Lower lobe of right lung (tissue), 2 donors: Measurements from ENCODE around the gene ABI3BP. TPM values are rescaled to one million over a fixed set of nuclear protein-coding genes. Genes with fewer than 3 reads are reported as not detected.

Source experiments
- ATAC-seq, 2 donors: fragments of 200-7000 bp; cut with Tn5 transposase; one replicate each; pipeline ENCODE4 v1.9.1; 2020 to 2022; ENCODE audit warnings: mild to moderate bottlenecking in 2 of 2, moderate library complexity in 2 of 2
- DNase-seq: peaks from one replicate; pipeline ENCODE4 v3.0.0-alpha.2; 2020
- H3K27ac ChIP-seq: fragments of 200-600 bp; one replicate; pipeline ENCODE4 v1.8.0; 2022
- H3K27me3 ChIP-seq: fragments of 200-600 bp; one replicate; pipeline ENCODE4 v1.8.0; 2022; ENCODE audit warnings: low read depth
- H3K36me3 ChIP-seq: fragments of 200-600 bp; one replicate; pipeline ENCODE4 v1.8.0; 2022; ENCODE audit warnings: mild to moderate bottlenecking
- H3K4me1 ChIP-seq: fragments of 200-600 bp; one replicate; pipeline ENCODE4 v1.8.0; 2022
- H3K4me3 ChIP-seq: fragments of 200-600 bp; one replicate; pipeline ENCODE4 v1.8.0; 2022; ENCODE audit warnings: mild to moderate bottlenecking
- H3K9me3 ChIP-seq: fragments of 200-600 bp; one replicate; pipeline ENCODE4 v1.8.0; 2022
- intact Hi-C: fragments of 100-400 bp; cut with DNase I; formaldehyde crosslinking; loops from one replicate; pipeline ENCODE4 v1.11.0; 2022
- total RNA-seq: library from RNA; stranded (reverse); fragmentation: NEBNext Ultra II Directional; extraction: Animal tissue kit (Norgen Biotek cat#: 25700); gene quantifications from one replicate; pipeline ENCODE4 v1.2.1, GENCODE V29; 2021
- TF ChIP-seq, protein P1 (sequence below): fragments of 200-600 bp; IDR thresholded peaks from one replicate; pipeline ENCODE4 v1.8.0; 2022; ENCODE audit warnings: antibody characterized with exemption, mild to moderate bottlenecking
- donor health status: DM: no; HTN: yes; CAD: no; lungs with severe emphysema.

The ABI3BP gene
- total RNA-seq, 1 donor from 2014 or later, result 108 TPM

DNA sequence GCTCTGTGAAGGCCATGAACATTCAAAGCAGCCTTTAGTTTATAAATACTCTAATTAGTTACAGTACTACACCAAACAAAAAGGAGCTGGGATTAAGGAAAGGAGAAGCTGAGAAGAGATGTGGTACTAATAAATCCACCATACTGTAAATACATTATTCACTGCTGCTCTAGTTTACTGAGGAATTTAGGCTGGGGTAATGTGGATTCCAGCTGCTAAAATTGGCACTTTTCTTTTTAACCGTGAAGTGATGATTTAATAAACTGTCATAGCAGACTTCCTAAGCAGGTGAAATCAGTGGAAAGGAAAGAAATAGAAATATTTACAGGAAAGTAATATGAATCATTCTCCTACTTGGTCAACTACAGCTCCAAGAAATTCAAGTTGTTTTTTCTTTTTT lies 195.2 kb downstream of the ABI3BP start:
- Histone ChIP-seq H3K27ac (no peak overlapping the region), H3K27me3 (no peaks in the 10 kb centered on the region), H3K36me3 (no peaks in the 10 kb centered on the region), H3K4me1 (no peaks in the 10 kb centered on the region), H3K4me3 (no peak overlapping the region), H3K9me3 (no peaks in the 10 kb centered on the region)
- intact Hi-C loops, result no loop called here
- TF ChIP-seq, protein P1, sequence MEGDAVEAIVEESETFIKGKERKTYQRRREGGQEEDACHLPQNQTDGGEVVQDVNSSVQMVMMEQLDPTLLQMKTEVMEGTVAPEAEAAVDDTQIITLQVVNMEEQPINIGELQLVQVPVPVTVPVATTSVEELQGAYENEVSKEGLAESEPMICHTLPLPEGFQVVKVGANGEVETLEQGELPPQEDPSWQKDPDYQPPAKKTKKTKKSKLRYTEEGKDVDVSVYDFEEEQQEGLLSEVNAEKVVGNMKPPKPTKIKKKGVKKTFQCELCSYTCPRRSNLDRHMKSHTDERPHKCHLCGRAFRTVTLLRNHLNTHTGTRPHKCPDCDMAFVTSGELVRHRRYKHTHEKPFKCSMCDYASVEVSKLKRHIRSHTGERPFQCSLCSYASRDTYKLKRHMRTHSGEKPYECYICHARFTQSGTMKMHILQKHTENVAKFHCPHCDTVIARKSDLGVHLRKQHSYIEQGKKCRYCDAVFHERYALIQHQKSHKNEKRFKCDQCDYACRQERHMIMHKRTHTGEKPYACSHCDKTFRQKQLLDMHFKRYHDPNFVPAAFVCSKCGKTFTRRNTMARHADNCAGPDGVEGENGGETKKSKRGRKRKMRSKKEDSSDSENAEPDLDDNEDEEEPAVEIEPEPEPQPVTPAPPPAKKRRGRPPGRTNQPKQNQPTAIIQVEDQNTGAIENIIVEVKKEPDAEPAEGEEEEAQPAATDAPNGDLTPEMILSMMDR, result no peak
- ATAC-seq, result no peak
- DNase-seq, result no peak

DNA sequence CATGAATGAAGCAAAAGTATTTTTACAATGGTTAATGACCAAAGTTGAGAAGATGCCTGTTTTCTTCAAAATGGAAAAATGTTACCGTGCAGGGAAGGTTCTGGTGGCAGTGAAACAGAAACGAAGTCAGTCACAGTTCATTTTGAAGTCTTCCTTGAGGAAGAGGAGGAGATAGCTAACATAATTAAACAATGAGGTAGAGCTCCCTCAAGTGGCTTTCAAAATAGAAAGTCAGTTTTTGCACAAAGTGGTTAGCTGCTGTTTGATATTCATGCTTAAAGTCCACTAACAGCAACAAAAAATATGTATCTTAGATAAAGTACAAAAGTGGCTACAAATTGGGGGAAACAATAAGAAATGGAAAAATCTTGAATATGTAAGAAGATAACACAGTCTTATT lies 196.7 kb downstream of the ABI3BP start:
- DNase-seq, result no peak
- Histone ChIP-seq H3K27ac (no peak overlapping the region), H3K4me3 (no peak overlapping the region), H3K4me1 (no peaks in the 10 kb centered on the region), H3K36me3 (no peaks in the 10 kb centered on the region), H3K27me3 (no peaks in the 10 kb centered on the region), H3K9me3 (no peaks in the 10 kb centered on the region)
- TF ChIP-seq, protein P1, result peak; percentile 15
- intact Hi-C loops, result no loop called here
- peak in 1 of 2 donors; percentile 54 for ATAC-seq

DNA sequence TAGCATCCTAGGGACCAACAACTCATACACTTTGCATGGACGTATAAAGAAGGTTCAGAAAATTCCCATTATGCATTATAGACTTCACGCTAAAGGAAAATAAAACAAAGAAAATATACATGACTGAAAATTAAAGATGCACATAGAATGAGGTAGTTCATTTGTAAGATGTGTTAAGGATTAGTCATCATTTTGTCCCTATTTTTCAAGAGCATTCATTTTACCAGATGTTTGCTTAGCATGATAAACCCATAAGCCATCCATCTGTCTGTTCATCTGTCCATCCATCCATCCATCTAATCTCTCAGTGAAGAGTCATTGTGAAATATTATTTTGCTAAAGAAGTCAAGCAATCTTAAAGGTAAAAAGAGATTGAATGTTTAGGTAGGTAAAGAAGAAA lies 203.6 kb downstream of the ABI3BP start:
- H3K9me3 ChIP-seq, result peaks cover 5% of the 10 kb centered on the region
- TF ChIP-seq, protein P1, result no peak
- intact Hi-C loops, result no loop called here
- no peak overlapping the region for H3K27ac ChIP-seq
- H3K4me1 ChIP-seq, result no peaks in the 10 kb centered on the region
- ATAC-seq, result no peak
- H3K36me3 ChIP-seq, result peaks cover 4% of the 10 kb centered on the region
- no peak for DNase-seq
- H3K27me3 ChIP-seq, result no peaks in the 10 kb centered on the region
- H3K4me3 ChIP-seq, result no peak overlapping the region

DNA sequence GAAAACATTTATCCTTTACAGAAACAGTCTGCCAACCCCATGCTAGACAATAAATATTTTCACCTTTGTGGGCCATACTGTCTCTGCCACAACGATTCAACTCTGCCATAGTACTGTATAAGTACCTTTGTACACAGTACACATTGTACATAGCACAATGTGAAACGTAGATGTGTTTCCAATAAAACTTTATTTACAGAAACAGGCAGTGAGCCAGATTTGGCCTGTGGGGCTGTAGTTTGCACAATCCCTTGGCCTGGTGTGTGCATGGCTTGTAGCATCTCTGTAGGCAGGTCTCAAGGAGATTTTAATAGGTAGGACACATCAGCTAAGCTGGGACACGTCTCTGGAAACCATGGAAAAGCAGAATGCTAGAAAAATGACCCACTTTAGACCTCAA lies 209.6 kb downstream of the ABI3BP start:
- intact Hi-C loops, result no loop called here
- TF ChIP-seq, protein P1, result no peak

DNA sequence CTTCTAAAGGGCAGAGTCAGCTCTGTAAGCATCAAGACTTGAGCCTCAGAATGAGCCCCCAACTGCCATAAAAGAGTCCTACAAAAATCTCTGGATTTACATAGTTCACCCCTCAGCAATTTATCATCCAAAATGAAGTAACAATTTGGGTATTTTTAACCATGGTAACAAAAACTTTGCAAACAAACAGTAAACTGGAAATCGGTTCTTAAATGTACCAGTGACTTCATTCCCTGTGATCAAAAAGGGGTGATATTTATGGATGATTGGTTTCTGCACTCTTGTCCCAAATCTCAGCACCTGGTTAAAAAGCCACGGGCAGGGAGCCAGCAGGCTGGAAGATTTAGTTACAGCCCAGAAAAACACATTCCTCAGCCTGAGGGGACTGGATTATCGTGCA lies 210.3 kb downstream of the ABI3BP start:
- ATAC-seq, result peak in 1 of 2 donors; percentile 19
- H3K36me3 ChIP-seq, result peaks cover 3% of the 10 kb centered on the region
- no peak for DNase-seq
- peaks cover 5% of the 10 kb centered on the region for H3K9me3 ChIP-seq
- TF ChIP-seq, protein P1, result no peak
- H3K27ac ChIP-seq, result no peak overlapping the region
- no peaks in the 10 kb centered on the region for H3K4me1 ChIP-seq
- H3K4me3 ChIP-seq, result no peak overlapping the region
- H3K27me3 ChIP-seq, result no peaks in the 10 kb centered on the region
- intact Hi-C loops, result no loop called here

More for the DNA sequence above, 209.6 kb downstream of the ABI3BP start:
- Histone ChIP-seq H3K27ac (no peak overlapping the region), H3K27me3 (no peaks in the 10 kb centered on the region), H3K36me3 (no peaks in the 10 kb centered on the region), H3K9me3 (peaks cover 5% of the 10 kb centered on the region), H3K4me1 (no peaks in the 10 kb centered on the region), H3K4me3 (no peak overlapping the region)
- ATAC-seq (no peak), DNase-seq (no peak)

DNA sequence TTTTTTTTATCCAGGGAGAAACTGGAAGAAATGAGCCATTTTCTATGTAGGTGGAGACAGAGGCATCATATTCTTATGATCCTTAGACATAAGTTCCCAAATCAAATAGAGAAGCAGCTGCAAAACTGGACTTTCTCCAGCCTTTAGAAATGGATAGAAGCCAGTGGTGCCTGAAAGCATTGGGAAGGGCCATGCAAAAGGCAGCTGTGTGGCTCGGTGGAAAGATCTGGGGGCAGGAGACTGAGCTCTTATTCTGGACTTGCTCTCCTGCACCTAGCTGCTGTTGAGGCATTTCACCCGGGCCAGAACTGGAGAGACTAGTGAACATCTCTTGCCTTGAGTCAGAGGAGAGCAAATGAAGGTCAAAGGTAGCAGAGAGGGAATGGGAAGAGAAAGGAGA lies 210.9 kb downstream of the ABI3BP start:
- Histone ChIP-seq H3K27me3 (no peaks in the 10 kb centered on the region), H3K4me1 (no peaks in the 10 kb centered on the region), H3K27ac (no peak overlapping the region), H3K9me3 (peaks cover 5% of the 10 kb centered on the region), H3K36me3 (peaks cover 8% of the 10 kb centered on the region), H3K4me3 (no peak overlapping the region)
- DNase-seq (no peak), ATAC-seq (no peak)
- intact Hi-C loops, result no loop called here
- TF ChIP-seq, protein P1, result no peak
